OCI-LY7 (cell line): ENCODE data around the gene GPHN. TPM values are rescaled to one million over a fixed set of nuclear protein-coding genes. Genes with fewer than 3 reads are reported as not detected.

ENCODE experiments used
- BruUV-seq: library from RNA; stranded (reverse); fragments of 400-500 nt; replicated peaks from 2 replicates; lab custom pipeline; 2021; lab: Mats Ljungman, UMichigan
- CTCF ChIA-PET: fragments of 300-600 bp; sonication (Branson Sonifier 250); formaldehyde crosslinking; loops from one replicate; lab custom pipeline; 2022; ENCODE audit warnings: antibody characterized with exemption; ENCODE audit not compliant: unreplicated experiment; lab: Charles Lee
- POLR2A ChIA-PET: fragments of 300-600 bp; sonication (Branson Sonifier 250); formaldehyde crosslinking; loops from one replicate; lab custom pipeline; 2022; ENCODE audit warnings: antibody characterized with exemption; lab: Charles Lee
- DNase-seq: peaks from one replicate; pipeline ENCODE4 v3.0.0-alpha.2; 2015; ENCODE audit warnings: low spot score
- H2AFZ ChIP-seq: fragments of 200-600 bp; sonication (generic), shearing (Covaris generic); 2 replicates; pipeline ENCODE4 v1.6.1; 2014; ENCODE audit warnings: mild to moderate bottlenecking, antibody characterized with exemption, low read length, moderate library complexity
- H3K27ac ChIP-seq: fragments of 200-600 bp; sonication (generic); 2 replicates; pipeline ENCODE4 v1.5.1; 2014; ENCODE audit warnings: mixed run types, low read depth, mild to moderate bottlenecking, moderate library complexity, low read length, inconsistent platforms; ENCODE audit not compliant: poor library complexity, severe bottlenecking
- H3K36me3 ChIP-seq: fragments of 200-600 bp; sonication (generic); 2 replicates; pipeline ENCODE4 v1.6.1; 2014; ENCODE audit warnings: mild to moderate bottlenecking, antibody characterized with exemption, low read length, moderate library complexity, mixed read lengths; ENCODE audit not compliant: insufficient read depth
- H3K4me1 ChIP-seq: fragments of 200-600 bp; sonication (generic); 2 replicates; pipeline ENCODE4 v1.5.1; 2014; ENCODE audit warnings: mild to moderate bottlenecking, low read length; ENCODE audit not compliant: insufficient read depth, poor library complexity, severe bottlenecking
- H3K4me2 ChIP-seq: fragments of 200-600 bp; sonication (generic); 2 replicates; pipeline ENCODE4 v1.6.1; 2014; ENCODE audit warnings: mild to moderate bottlenecking, low read length
- H3K4me3 ChIP-seq: fragments of 200-600 bp; sonication (generic); 2 replicates; pipeline ENCODE4 v1.5.1; 2014; ENCODE audit warnings: mild to moderate bottlenecking, low read depth, low read length; ENCODE audit not compliant: poor library complexity, severe bottlenecking
- H3K79me2 ChIP-seq: fragments of 200-600 bp; sonication (generic); 2 replicates; pipeline ENCODE4 v1.6.1; 2016; ENCODE audit warnings: low read depth, mild to moderate bottlenecking, low read length, moderate library complexity, mixed read lengths; ENCODE audit not compliant: insufficient read depth
- H3K9me2 ChIP-seq: fragments of 200-600 bp; sonication (generic); 2 replicates; pipeline ENCODE4 v1.6.1; 2016; ENCODE audit warnings: mild to moderate bottlenecking, low read length, mixed read lengths; ENCODE audit not compliant: insufficient read depth
- H3K9me3 ChIP-seq: fragments of 200-600 bp; sonication (generic); 2 replicates; pipeline ENCODE4 v1.6.1; 2014; ENCODE audit warnings: mild to moderate bottlenecking, mixed run types, low read length, mixed read lengths
- H4K20me1 ChIP-seq: fragments of 200-600 bp; sonication (generic); 2 replicates; pipeline ENCODE4 v1.6.1; 2014; ENCODE audit warnings: mild to moderate bottlenecking, antibody characterized with exemption, low read length, moderate library complexity, mixed read lengths; ENCODE audit not compliant: insufficient read depth
- EZH2phosphoT487 ChIP-seq: fragments of 200-600 bp; sonication (generic); IDR thresholded peaks from 2 replicates; pipeline ENCODE4 v1.6.1; 2018; ENCODE audit warnings: low read depth, borderline replicate concordance, mild to moderate bottlenecking, mixed run types, antibody characterized with exemption, low read length, moderate library complexity, mixed read lengths
- intact Hi-C: fragments of 100-400 bp; cut with micrococcal nuclease; formaldehyde crosslinking; loops from one replicate; pipeline ENCODE4 v1.10.0; 2022; ENCODE audit not compliant: unreplicated experiment
- total RNA-seq, 2 experiments: library from RNA; depleted of rRNA in 1 of 2; stranded (reverse); fragments of >200 nt in 1 of 2; shearing (Covaris generic) in 1 of 2; gene quantifications; 2 replicates each; pipeline ENCODE4 v1.2.3, GENCODE V29; 2014 to 2022
- TF ChIP-seq, protein P1 (sequence below): fragments of 200-600 bp; sonication (generic); conservative IDR thresholded peaks from 2 replicates; pipeline ENCODE4 v1.5.1; 2014; ENCODE audit warnings: mild to moderate bottlenecking, antibody characterized with exemption, low read length, moderate library complexity, mixed read lengths

Gene GPHN
- total RNA-seq, 2 experiments from 2014 or later = not detected

DNA sequence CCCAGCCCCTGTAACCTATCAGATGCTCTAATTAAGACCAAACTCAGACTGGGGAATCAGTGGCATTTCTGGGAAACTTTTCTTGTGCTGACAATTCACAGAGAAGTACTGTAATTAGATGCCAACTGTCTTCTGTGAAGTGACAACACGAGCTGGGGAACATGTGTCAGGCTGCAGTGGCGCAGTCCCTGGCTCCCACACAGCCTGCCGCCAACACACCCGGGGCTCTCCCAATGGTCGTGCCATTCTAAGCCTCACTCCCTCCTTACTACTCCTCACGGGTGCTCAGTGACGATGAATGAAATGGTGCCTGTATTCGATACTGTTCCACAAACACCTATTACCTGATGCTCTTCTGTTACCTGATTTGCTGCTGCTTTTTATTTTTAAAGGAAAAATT lies 699.9 kb downstream of the GPHN start:
- Histone ChIP-seq H3K4me1 (no peaks in the 10 kb centered on the region), H4K20me1 (no peaks in the 10 kb centered on the region), H3K36me3 (no peaks in the 10 kb centered on the region), H2AFZ (no peak overlapping the region), H3K27ac (no peak overlapping the region), H3K4me2 (no peak overlapping the region), H3K9me3 (no peaks in the 10 kb centered on the region), H3K79me2 (no peaks in the 10 kb centered on the region), H3K4me3 (no peak overlapping the region), H3K9me2 (no peaks in the 10 kb centered on the region)
- intact Hi-C loops = no loop called here
- POLR2A ChIA-PET = no interaction called here
- no TSS peak for BruUV-seq
- no peak for DNase-seq
- CTCF ChIA-PET = no interaction called here
- no peak for TF ChIP-seq EZH2phosphoT487
- TF ChIP-seq, protein P1, sequence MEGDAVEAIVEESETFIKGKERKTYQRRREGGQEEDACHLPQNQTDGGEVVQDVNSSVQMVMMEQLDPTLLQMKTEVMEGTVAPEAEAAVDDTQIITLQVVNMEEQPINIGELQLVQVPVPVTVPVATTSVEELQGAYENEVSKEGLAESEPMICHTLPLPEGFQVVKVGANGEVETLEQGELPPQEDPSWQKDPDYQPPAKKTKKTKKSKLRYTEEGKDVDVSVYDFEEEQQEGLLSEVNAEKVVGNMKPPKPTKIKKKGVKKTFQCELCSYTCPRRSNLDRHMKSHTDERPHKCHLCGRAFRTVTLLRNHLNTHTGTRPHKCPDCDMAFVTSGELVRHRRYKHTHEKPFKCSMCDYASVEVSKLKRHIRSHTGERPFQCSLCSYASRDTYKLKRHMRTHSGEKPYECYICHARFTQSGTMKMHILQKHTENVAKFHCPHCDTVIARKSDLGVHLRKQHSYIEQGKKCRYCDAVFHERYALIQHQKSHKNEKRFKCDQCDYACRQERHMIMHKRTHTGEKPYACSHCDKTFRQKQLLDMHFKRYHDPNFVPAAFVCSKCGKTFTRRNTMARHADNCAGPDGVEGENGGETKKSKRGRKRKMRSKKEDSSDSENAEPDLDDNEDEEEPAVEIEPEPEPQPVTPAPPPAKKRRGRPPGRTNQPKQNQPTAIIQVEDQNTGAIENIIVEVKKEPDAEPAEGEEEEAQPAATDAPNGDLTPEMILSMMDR = no peak

- no peaks in the 10 kb centered on the region for H4K20me1 ChIP-seq
- no TSS peak for BruUV-seq
- DNase-seq = no peak
- H3K4me1 ChIP-seq = no peaks in the 10 kb centered on the region
- CTCF ChIA-PET = no interaction called here
- H2AFZ ChIP-seq = no peak overlapping the region
- no peaks in the 10 kb centered on the region for H3K79me2 ChIP-seq
- H3K9me2 ChIP-seq = no peaks in the 10 kb centered on the region
- no peak for TF ChIP-seq EZH2phosphoT487
- TF ChIP-seq, protein P1 = no peak
- H3K9me3 ChIP-seq = no peaks in the 10 kb centered on the region
- no peak overlapping the region for H3K4me2 ChIP-seq
- no peak overlapping the region for H3K27ac ChIP-seq
- no peak overlapping the region for H3K4me3 ChIP-seq
- H3K36me3 ChIP-seq = no peaks in the 10 kb centered on the region
- intact Hi-C loops = no loop called here
- POLR2A ChIA-PET = no interaction called here
Measured at GRCh38 chr14:67218126-67218525, 710.2 kb downstream of the GPHN start.

DNA sequence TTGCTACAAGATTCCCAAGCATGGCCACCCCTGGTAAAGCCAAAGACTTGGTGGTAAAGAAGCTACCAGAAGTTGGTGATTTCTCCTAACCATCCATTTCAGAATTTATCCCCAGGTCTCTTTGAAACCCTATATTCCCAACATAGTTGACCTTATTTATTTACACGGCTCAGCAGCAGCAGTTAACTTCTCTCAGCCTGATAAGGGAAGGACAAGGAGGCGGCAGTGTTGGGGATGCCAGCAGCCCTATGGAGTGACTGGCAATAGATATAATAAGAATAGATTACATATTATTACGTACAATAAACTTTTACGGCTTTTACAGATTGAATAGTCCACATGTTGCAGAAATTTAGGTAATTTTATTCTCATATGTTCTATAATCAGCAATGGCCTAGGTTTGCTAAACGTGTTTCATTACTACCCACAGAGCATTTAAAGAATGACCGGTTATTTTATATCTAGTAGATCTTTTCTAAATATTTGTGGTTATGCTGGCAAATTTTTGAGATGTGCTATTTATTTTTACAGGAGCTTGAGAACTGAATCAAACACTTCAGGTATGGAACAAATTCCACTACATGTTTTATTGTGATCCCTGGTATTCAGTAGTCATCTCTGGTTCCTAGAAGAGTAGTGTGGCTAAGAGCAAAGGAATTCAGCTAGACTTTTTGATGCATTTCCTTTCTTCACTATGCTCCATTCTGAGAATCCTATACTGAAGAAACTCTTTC lies 713.5 kb downstream of the GPHN start:
- Histone ChIP-seq H4K20me1 (no peaks in the 10 kb centered on the region), H3K27ac (no peak overlapping the region), H3K9me2 (no peaks in the 10 kb centered on the region), H3K9me3 (no peaks in the 10 kb centered on the region), H3K79me2 (no peaks in the 10 kb centered on the region), H3K4me3 (no peak overlapping the region), H2AFZ (no peak overlapping the region), H3K4me2 (no peak overlapping the region), H3K36me3 (no peaks in the 10 kb centered on the region), H3K4me1 (no peaks in the 10 kb centered on the region)
- intact Hi-C loops = no loop called here
- BruUV-seq = no TSS peak
- ChIA-PET CTCF (no interaction called here), POLR2A (no interaction called here)
- TF ChIP-seq, protein P1 = no peak
- no peak for TF ChIP-seq EZH2phosphoT487
- no peak for DNase-seq
